ENCODE results near the gene TPPP3.

- no peak for TF ChIP-seq CTCF (IDR thresholded peaks at IDR 0.05)
- TF ChIP-seq EZH2 (IDR thresholded peaks at IDR 0.05; ENCODE audit: borderline replicate concordance, insufficient read depth, low read depth, low read length, poor library complexity, severe bottlenecking) = no peak
Measured at GRCh38 chr16:67412294-67412693, 19.0 kb upstream of the TPPP3 start.

All from B cell (primary cell).